ENCODE data around the gene IGFL1.

GRCh38 chr19:46206682-46207081 is 22.9 kb upstream of the IGFL1 start:
- TF ChIP-seq CTCF (conservative IDR thresholded peaks at IDR 0.05 in 1 of 2, IDR thresholded peaks at IDR 0.05 in 1 of 2; ENCODE audit: extremely low read depth in 1 of 2, insufficient read depth in 1 of 2, low read depth in 1 of 2, low read length in 2 of 2) (no peak), EZH2 (IDR thresholded peaks at IDR 0.05; ENCODE audit: borderline replicate concordance, low read length) (no peak)

All from mammary epithelial cell (primary cell).